Measurements from ENCODE around the gene STX12.

DNA sequence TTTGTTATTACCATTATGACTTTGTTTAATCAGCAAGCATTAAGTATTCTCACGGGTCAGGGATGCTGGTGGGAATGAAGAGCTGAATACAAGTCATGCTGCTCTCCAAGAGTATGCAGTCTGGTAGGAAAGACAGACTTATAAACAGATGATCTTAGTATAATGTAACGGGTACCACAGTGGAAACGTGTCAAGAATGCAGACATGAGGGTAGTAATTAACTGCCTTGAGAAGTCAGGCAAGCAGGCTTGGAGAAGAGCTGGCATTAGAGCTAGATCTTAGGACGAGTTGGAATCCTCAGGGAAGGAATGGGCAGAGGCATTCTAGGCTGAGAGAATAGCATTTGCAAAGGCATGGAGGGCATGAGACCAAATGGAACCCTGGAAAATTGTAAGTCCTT, 27.6 kb upstream of the STX12 start:
- TF ChIP-seq NFRKB (IDR thresholded peaks at IDR 0.05) (no peak), CTBP1 (IDR thresholded peaks at IDR 0.05; ENCODE audit: borderline replicate concordance) (no peak), PKNOX1 (IDR thresholded peaks at IDR 0.05) (no peak), BHLHE40 (IDR thresholded peaks at IDR 0.05; ENCODE audit: borderline replicate concordance) (no peak), SP1 (IDR thresholded peaks at IDR 0.05) (no peak), FOXK2 (IDR thresholded peaks at IDR 0.05) (no peak)
